GM19328 (cell line): ENCODE results near the gene SMOC1.

Experiments used
- ATAC-seq: cut with Tn5 transposase; IDR thresholded peaks from one replicate; pipeline ENCODE4 v1.9.1; 2021; ENCODE audit warnings: mild to moderate bottlenecking, moderate library complexity; ENCODE audit not compliant: unreplicated experiment

Gene SMOC1

DNA sequence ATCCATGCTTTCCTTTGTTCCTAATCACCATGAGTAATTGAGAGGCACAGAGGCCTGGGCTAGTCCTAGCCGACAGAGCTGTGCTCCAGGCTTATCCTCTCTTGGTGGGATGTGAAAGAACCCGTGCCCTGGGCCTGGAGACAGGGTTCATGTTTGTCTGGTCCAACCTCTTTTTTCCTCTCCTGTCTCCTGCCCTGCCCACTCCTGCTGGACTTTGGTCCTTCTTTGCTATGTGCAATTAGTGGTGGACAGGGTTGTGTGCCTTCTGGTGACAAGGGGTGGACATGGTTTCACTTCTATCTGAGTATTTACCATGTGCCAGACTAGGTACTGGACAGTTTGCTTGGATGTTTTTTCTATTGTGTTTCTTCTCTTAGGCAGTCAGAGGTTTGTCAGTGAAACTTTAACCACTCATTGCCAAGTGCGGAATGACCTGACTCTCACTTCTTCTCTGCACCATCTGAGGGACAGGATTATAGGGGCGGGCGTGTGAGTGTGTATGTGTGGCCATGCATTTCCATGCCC is 126.1 kb downstream of the SMOC1 start:
- no peak for ATAC-seq

DNA sequence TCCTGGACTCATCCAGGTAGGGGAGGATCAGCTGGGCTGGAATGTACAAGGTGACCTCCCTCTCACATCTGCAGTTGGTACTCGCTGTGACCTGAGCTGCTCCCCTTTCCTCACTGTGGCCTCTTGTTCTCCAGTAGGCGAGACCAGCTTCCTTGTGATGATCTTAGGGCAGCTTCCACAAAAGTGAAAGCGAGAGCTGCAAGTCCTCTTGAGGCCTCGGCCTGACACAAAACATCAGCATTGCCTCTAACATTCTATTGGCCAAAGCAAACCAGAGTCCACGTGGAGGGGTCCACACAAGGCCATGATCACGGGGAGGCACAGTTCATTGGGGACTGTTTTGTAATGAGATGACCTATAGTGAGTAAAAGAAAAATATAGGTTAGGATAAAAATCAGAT is 127.5 kb downstream of the SMOC1 start:
- ATAC-seq, result no peak

DNA sequence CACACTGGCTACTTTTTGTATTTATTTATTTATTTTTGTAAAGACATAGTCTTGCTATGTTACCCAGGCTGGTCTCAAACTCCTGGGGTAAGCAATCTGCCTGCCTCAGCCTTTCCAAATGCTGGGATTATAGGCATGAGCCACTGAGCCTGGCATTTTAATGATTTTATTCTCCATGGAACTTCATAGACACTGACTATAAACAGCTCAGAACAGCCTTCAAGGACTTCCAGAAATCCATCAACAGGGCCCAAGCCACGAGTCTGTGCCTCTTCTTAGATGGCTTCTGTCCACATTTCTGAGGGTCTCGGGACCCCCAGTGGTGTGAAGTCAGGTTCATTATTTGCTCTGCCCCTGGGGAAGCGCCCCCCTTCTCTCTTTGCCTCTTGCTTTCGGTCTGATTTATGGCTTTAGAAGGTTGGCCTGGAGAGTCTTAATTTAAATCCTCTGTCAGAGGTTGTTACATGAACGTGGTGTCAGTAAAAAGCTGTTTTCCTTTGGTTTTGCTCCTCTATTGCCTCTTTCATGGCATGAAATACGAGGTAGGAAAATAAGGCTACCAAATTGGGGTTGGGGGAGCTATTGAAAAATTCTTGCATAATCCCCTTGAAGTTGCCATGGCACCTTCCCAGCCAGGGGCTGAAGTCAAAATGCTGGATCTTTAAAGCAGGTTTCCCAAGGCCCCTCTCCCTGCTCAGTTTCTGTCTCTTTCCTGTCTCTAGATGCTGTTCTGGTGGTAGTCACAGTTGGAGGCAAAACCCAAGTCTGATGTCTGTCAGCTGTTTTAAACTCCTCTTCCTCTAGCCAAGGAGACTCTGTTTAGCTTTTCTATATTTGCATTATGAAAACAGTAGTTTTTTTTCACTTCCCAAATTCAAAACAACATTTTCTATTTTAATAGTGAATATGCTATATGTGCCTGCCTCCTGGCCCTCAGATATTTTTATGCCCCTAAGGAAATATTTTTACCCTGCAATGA is 129.4 kb downstream of the SMOC1 start:
- ATAC-seq, result no peak

DNA sequence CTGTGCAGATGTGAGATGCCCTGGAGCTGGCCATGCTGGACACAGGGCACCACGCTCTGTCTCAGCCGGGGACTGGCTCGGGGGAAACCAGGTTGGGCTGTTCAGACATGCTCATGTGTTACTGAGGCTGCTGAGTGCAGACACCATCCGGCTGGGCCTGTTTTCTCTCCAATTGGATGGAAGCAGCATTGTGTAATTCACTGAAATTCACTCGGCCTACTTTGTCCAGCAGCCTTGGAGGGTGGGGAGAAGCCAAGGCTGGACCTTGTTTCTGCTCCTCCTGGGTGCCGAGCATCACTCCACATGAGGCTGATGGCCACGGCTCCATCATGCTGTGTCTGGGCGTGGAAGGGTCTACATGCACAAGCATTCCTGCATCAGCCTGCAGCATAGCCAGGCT is 130.7 kb downstream of the SMOC1 start:
- no peak for ATAC-seq

DNA sequence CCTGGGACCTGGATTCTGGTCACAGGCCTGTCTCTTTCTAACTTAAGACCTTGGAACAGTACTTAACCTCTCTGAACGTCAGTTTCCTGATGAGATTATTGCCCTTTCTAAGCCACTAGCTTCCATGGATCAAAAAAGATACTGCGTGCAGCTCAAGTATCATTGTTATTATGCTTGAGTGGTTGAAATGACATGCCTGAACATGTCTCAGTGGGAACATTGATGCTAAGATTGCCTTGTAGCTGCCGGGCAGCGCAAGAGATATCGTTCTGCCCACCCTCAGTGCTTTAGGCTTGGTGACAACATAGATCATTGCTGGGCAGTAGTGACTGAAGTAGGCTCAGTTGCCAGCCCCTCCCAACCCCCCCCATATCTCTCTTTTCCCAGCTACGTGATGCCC is 131.9 kb downstream of the SMOC1 start:
- no peak for ATAC-seq

DNA sequence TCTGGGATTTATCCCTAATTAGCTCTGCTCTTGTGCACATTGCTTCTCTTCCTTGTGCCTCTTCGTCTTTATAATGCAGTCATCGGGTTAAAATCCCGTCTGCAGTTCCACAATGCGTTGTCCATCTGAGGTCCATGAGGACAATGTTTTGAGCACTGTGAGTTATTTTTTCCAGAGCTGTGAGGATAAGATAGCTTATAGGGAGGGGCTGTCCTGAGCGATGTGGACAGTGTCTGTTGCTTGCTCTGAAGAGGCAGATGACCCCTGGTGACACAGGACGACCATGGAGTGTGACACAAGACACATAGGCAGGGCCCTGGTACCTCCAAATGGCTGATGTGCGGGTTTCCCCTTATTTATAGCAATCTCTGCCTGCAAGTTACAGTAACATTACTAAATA is 132.5 kb downstream of the SMOC1 start:
- no peak for ATAC-seq

DNA sequence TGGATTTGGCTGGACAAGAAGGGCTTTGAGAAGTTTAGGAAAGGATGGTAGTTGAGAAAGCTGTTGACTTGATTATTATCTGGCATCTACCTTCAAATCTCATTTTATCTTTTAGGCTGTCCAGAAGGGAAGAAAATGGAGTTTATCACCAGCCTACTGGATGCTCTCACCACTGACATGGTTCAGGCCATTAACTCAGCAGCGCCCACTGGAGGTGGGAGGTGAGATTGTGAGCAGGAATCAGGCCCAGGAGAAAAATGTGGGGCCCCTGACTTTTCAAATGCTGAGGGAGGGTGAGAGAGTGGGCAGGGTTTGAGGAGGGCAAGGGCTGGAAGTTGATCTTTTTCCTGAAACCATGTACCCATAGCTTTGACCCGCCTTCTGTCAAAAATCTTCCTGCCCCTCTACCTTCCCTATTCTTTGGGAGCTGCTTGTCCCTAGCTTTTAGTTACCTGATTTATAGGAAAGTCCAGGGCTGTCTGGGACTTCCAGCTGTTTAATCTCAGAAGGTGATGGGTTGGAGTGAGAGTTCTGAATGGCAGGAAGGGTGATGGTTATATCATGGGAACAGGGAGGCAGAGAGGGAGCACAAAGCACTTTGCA is 134.2 kb downstream of the SMOC1 start:
- no peak for ATAC-seq

DNA sequence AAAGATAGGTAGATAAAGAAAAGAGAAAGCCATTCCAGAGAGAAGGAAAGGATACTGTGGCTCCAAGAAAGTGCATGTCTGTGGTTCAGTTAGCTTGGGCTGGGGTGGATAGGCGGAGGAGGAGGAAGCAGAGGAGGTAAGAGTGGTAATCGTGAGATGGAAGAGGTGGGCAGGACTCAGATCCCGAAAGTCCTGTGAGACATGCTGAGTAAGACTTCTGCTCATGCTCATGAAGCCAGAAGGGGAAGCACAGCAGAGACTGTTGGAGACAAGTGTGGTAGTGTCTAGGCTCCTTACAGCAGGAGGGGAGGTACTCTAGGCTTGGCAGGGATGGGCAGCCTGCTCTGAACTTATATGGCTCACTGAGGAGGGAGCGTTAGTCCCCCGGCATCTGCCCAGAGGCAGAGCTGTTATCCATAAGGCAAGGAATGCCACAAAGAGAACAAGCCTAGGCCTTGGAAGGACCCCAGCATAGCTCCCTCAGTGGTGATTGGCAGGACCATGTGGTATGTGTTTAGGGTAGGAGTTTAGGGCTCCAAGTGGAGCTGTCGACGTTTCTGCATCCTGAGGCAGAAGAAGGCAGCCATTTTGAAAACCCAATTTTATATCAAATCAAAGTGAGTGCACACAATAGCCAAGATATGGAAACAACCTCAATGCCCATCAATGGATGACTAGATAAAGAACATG is 135.3 kb downstream of the SMOC1 start:
- ATAC-seq, result no peak

DNA sequence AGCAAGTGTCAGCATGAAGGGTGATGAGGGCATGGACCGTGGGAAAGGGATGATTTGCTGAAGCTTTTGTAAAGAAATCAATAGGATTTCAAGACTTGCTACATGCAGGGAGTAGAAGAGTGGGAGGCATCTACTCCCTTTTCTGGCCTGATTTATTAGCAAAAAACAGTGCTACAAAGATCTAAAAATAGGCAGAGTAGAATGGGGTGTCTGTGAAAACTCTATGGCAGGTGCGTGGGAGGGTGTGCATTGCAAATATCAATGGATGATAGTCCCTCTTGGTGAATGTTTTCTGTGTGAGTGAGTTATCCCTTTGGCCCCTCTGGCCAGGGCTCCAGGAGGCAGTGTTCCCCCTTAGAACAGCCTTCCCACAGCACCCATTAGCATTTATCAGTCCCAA is 139.0 kb downstream of the SMOC1 start:
- ATAC-seq, result no peak

DNA sequence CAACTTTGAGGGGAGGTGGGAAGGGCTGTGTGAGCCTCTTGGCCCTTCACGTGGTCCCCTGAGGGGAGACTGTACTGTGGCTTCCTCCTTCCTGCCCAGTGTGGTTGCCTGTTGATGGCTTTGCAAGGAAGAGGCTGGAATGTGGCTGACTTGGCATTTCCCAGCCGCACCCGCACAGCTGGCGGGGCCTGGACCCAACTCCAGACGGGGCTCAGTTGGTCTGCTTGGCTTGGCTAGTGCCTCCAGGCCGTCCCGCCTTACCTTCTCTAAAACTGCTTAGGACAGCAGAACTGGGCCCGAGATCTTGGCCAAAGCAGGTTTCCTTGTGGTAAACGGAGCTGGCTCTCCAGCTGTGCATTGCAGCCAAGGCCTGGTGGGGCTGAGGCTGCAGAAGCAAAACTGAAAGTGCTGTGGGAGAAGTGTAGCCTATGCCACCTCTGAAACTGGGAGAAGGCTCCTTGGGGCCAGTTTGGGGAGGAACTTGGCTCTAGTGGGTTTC is 139.5 kb downstream of the SMOC1 start:
- no peak for ATAC-seq

DNA sequence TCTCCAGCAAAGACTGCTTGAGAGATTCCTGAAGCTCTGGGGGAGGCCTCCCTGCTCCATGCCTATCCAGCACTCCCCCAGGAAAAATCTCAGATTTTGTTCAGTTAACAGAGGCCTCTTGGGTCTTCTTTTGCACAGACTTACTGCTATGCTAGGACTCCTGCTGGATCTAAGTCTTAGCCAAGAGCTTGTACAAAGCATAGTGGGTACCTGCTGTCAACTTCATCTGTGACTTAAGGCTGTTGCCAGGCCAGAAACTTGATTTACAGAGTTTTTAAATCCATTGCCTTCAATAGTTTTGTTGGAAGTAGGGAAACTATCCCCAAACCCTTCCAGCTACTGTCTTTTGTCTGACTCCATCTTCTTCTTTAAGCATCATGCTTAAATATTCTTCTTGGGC is 140.5 kb downstream of the SMOC1 start:
- ATAC-seq, result no peak

DNA sequence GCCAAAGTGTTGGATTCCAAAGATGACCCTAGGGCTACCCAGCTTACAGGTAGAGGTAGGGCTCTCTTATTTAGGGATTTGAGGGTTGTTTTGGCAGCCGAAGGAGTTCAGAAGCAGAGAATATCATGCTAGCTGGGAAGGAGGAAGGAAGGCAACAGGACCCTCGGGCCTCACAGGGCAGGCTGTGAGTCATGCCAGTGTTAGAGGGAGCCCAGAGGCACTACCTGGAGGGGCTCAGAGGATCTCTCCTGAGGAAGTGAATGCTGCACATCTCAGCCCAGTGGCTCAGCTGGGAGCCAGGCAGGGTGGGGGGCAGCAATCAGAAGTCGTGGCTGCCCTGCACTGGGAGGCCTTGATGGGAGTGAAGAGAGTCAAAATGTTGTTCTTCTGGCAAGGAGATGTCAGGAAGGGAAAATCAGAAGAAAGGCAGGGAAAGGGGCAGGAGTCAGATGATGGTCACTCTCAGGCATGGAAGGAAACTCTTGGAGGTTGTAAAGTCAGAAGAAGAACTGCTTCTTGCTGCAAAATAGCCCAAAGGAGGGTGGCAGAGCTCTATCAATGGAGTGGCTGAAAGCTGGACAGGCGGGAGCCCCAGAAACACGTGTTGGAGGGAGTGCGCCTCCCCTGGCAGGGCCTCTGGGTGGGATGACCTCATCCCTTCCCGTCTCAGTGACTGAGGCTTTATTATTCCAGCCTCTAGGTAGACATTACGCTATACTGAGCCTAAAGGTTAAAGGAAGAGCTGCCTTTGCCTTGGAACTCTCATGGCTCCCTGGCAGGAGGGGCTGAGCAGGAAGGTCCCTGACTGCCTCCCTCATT is 141.3 kb downstream of the SMOC1 start:
- ATAC-seq, result no peak

DNA sequence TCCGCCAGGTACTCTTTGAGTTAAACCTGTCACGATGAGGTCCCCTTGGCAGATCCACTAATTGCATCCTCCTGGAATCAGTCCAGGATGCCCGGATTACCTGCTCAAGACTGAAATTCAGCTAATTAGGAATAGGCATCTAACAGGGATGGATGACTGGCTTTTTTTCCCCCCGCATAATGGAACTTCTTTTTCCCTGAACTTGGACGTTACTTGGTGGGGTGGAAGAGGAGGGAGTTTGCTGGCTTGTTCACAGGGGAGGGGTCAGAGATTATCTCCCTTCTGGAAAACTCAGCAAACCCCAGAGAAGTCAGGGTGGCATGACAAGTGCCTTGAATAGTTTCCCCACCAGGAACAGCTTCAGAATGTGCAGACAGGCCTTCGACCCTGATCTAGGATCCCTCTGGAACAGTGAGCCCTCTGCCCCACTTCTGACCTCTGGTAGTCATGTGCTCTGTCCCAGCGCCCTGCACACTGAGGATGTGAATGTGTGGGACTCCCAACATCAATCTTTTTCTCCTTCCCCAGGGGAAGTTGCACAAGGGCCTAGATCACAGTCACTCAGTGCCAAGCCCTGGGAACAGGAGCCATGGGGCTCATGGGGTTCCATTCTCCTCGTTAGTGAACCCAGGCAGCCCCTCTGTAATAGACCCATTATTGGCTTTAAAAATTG is 142.5 kb downstream of the SMOC1 start:
- ATAC-seq, result no peak

DNA sequence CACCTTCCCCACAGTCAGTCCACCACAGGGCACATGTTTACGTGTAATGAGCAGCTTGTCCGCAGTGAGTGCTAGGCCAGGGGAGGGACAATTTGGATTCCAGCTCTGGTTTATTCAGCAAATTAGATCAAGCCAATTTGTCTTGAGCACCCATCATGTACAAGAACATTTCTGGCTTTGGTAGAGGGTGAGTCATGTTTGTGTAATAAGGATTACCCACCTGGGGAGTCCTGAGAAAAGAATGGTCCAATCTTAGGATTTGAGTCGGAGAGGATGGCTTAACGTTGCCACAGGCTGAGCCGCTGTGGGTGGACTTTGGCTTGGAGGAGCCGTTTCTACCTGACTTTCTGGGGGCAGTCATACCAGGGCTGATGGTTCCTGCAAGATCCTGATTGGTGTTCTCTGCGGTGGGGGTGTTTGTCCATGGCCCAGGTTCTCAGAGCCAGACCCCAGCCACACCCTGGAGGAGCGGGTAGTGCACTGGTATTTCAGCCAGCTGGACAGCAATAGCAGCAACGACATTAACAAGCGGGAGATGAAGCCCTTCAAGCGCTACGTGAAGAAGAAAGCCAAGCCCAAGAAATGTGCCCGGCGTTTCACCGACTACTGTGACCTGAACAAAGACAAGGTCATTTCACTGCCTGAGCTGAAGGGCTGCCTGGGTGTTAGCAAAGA is 143.7 kb downstream of the SMOC1 start:
- no peak for ATAC-seq

DNA sequence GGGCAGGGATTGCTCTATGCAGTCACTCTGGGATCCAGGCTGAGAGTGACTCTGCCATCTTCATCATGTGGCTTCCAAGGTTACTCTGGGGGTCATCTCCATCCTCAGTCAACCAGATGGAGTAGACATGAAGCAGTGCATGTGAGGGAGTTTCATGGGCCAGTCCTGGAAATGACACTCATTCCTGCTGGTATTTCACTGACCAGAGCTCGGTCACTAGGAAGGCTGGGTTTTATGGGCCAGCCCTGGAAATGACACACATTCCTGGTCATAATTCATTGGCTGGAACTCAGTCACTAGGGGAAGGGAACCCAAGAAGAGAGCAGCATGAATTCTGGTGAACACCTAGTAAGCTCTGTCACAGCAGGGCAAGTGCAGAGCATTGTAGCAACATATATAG is 144.7 kb downstream of the SMOC1 start:
- no peak for ATAC-seq

DNA sequence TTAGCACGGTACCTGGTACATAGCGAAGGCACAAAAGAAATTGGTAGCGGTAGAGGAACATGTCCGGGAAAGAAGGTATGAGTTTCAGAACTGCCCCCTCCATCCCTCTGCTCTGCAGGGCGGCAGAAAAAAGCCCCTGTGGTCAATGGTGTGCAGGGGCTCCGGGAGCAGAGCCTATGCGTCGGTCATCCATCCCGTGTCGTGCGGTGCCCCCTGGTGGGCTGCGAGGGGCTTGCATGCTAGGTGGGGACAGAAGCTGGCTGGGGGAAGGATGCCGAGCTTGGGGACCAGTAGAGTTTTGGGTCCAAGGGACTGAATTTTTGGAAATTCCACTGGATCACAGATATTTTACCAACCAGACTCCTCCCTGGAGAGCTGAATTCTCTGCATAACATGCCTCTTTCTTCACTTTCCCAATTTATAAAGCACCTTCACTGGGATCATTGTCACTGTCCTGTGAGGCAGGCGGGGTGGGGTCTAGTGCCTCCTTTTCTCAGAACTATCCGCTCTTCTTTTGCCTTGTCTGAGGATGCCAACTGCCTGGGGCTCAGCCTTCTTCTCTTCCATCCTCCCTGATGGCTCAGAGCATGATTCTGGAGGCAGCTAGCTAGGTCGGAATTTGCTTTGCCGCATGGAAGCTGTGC is 148.7 kb downstream of the SMOC1 start:
- ATAC-seq, result no peak

DNA sequence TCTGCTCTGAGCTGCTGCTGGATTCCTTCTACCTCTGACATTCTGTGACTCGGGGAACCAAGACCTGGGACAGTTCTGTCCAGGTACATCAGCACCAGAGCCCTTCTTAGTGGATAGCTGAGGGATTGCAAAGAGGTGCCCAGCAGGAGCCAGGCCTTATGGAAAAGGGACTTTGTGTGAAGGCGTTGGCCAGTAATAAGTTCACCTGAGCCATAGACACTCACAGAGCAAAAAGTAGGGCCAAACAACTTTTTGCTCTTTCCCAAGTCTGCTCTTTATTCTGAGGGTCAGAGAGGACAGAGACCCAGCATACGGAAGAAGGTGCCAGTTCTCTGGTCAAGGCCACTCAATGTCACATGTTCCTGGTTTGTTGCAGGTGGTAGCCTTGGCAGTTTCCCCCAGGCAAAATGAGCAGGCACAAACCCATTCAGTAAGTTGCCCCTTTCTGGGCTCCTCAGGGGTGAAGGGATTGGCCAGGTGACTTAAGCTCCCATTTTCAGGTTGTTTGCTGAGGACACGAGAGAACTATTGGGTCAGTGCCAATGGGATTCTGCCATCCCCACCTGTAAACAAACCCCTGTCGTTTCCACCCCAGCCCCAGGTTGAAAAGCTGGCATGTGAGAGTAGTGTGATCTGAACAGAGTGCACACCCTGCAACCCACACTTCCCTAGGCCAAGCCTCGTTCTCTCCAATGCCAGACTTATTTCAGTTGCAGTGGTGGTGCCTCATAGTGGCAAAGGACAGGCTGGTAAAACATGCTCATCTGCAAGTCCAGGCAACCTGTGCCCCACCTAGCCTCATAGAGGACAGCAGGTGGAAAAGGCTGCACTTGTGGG is 150.3 kb downstream of the SMOC1 start:
- no peak for ATAC-seq

DNA sequence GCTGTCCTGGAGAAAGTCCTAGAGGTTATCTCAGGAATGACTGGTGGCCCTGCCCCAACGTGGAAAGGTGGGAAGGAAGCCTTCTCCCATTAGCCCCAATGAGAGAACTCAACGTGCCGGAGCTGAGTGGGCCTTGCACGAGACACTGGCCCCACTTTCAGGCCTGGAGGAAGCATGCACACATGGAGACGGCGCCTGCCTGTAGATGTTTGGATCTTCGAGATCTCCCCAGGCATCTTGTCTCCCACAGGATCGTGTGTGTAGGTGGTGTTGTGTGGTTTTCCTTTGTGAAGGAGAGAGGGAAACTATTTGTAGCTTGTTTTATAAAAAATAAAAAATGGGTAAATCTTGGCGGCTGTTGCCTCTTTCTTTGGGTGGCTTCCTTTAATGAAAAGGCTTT is 152.8 kb downstream of the SMOC1 start:
- no peak for ATAC-seq
